IPS-18c (cell line): Measurements from ENCODE around the gene PIP5KL1.
"Not testable (repeated sequence)": the region's sequence is repeated elsewhere in the genome, so short reads cannot be mapped to it uniquely, and the experiment has no call there.

Experiments used
- H3K4me3 ChIP-seq: 2 replicates; pipeline ENCODE4 v1.7.0; 2013; ENCODE audit warnings: low read depth, mild to moderate bottlenecking, low read length, moderate library complexity; ENCODE audit not compliant: insufficient read depth
- H3K9me3 ChIP-seq: one replicate; pipeline ENCODE4 v1.6.1; 2013; ENCODE audit warnings: mild to moderate bottlenecking, low read length, moderate library complexity; ENCODE audit not compliant: control insufficient read depth, insufficient read depth

PIP5KL1 gene

GRCh38 chr9:127890053-127890452, 40.5 kb downstream of the PIP5KL1 start:
- Histone ChIP-seq H3K9me3 (peaks cover 2% of the 10 kb centered on the region), H3K4me3 (no peak overlapping the region)

- no peaks in the 10 kb centered on the region for H3K9me3 ChIP-seq
- H3K4me3 ChIP-seq, result no peak overlapping the region
Measured at GRCh38 chr9:127887792-127888191, 42.8 kb downstream of the PIP5KL1 start.

GRCh38 chr9:127886401-127886972, 44.1 kb downstream of the PIP5KL1 start:
- Histone ChIP-seq H3K4me3 (no peak overlapping the region), H3K9me3 (no peaks in the 10 kb centered on the region)

- Histone ChIP-seq H3K9me3 (no peaks in the 10 kb centered on the region), H3K4me3 (no peak overlapping the region)
Measured at GRCh38 chr9:127885508-127886281, 44.9 kb downstream of the PIP5KL1 start.

GRCh38 chr9:127884976-127885490, 45.5 kb downstream of the PIP5KL1 start:
- Histone ChIP-seq H3K4me3 (no peak overlapping the region), H3K9me3 (no peaks in the 10 kb centered on the region)

- H3K9me3 ChIP-seq, result no peaks in the 10 kb centered on the region
- H3K4me3 ChIP-seq, result no peak overlapping the region
Measured at GRCh38 chr9:127884427-127884911, 46.1 kb downstream of the PIP5KL1 start.

- Histone ChIP-seq H3K4me3 (no peak overlapping the region), H3K9me3 (no peaks in the 10 kb centered on the region)
Measured at GRCh38 chr9:127883959-127884358, 46.6 kb downstream of the PIP5KL1 start.

- not testable (repeated sequence) for H3K9me3 ChIP-seq, H3K4me3 ChIP-seq
Measured at GRCh38 chr9:127881715-127882114, 48.9 kb downstream of the PIP5KL1 start.

- Histone ChIP-seq H3K9me3 (no peaks in the 10 kb centered on the region), H3K4me3 (no peak overlapping the region)
Measured at GRCh38 chr9:127880143-127880542, 50.4 kb downstream of the PIP5KL1 start.

GRCh38 chr9:127878652-127879390, 51.8 kb downstream of the PIP5KL1 start:
- Histone ChIP-seq H3K9me3 (no peaks in the 10 kb centered on the region), H3K4me3 (no peak overlapping the region)

GRCh38 chr9:127878001-127878651, 52.5 kb downstream of the PIP5KL1 start:
- Histone ChIP-seq H3K4me3 (peak overlapping the region; percentile 71), H3K9me3 (no peaks in the 10 kb centered on the region)

- Histone ChIP-seq H3K4me3 (peak within 1 kb of the TSS; percentile 71), H3K9me3 (no peaks in the 10 kb centered on the region)
Measured at GRCh38 chr9:127877566-127877998, 53.0 kb downstream of the PIP5KL1 start, which contains the start of gene AK1. AK1 (minus strand) TSS chr9:127877675; CDS start chr9:127874617, 3,058 bp downstream.

GRCh38 chr9:127876764-127877562, 53.6 kb downstream of the PIP5KL1 start:
- no peaks in the 10 kb centered on the region for H3K9me3 ChIP-seq

GRCh38 chr9:127876026-127876763, 54.4 kb downstream of the PIP5KL1 start:
- no peak overlapping the region; the same call in 1 of the 2 replicates for H3K4me3 ChIP-seq
- H3K9me3 ChIP-seq, result no peaks in the 10 kb centered on the region

More at GRCh38 chr9:127876764-127877562, 53.6 kb downstream of the PIP5KL1 start:
- H3K4me3 ChIP-seq, result peak overlapping the region; percentile 71

- Histone ChIP-seq H3K4me3 (no peak overlapping the region), H3K9me3 (no peaks in the 10 kb centered on the region)
Measured at GRCh38 chr9:127875306-127875966, 55.1 kb downstream of the PIP5KL1 start.
